ENCODE data around the gene LRFN2.

The LRFN2 gene

DNA sequence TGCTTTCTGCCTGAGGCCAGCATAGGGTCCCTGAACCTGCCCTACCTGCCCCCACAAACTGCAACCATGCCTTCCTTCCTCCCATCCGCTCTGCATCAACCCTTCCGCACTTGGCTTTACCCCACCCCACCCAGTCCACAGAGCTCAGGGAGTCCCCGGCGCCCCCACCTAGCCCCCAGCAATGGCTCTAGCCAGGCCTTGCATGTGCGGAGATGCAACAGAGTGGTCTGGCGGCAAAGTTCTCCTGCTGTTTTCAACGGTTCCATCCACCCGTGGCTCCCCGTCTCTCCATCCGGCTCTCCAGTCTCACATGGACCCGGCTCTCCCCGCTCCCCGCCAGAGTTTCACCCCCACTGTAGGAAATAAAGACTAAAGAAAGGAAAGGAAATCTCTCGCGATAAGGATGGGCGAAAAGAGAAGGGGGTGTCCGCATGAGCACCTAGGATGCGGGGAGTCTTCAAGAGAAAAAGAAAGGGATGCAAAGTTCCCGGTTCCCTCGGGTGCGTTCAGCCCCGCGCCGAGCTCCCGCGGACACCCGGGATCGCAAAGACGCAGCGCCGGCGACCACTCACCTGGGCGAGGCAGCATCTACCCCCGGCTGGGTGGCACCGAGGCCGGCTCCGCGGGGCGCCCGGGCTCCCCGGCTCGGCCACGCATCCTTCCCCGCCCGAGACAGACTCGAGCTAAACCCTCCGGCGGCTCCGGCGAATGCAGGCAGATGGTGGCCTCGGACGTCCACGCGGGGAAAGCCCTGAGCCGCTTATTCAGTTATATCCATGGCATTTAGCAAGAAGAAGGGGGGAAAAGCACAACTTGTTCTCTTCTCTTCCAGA, 579 bp downstream of the LRFN2 start:
- in situ Hi-C loops (cut with HindIII; ENCODE audit: low sequenced_read_pairs): no loop called here

DNA sequence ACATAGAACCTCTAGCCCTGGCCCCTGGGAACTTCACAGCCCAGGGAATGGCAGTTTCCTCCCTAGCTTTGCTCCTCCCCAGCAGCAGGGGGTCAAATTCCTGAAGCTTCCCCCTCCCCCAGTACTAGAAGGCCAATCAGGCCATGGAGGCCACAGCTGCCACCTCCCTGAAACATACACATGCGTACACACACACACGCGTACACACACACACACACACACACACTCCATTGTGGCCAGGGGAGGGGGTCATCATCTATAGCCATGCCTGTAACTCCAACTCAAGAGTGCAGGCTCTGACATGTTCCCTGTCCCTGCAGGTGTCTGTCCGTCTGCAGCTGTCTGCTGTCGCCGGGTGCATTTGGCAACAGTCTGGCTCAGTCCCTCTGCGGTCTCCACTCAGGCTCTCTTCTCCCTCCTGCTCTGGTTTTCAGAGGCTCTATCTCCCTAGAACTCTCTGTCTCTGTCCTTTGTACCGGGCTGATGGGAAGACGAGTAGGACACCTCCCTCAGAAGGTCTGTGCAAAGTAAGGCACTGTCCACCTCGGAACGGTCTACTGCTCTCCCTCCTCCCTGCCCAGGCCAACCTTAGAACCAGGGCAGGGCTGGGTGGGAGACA, 1.4 kb downstream of the LRFN2 start:
- in situ Hi-C loops (cut with HindIII; ENCODE audit: low sequenced_read_pairs): no loop called here

DNA sequence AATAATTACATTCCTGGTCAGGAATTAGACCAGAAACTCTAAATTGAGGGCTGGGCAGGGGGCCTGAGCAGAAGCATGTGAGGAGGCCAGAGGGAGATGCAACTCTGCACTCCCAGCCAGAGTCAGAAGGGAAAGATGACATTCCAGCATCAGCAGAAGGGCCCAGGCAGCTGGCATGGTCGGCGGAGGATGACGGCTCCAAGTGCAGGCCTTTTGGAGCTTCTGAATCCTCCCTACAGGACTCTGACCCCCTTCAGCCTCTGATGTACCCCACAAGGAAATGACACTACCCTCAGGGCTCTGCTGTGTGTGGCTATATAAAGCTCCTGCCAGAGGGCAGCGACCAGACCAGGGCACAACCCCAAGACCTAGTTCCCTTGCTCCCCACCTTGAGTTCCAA, 1.9 kb downstream of the LRFN2 start:
- in situ Hi-C loops (cut with HindIII; ENCODE audit: low sequenced_read_pairs): no loop called here

DNA sequence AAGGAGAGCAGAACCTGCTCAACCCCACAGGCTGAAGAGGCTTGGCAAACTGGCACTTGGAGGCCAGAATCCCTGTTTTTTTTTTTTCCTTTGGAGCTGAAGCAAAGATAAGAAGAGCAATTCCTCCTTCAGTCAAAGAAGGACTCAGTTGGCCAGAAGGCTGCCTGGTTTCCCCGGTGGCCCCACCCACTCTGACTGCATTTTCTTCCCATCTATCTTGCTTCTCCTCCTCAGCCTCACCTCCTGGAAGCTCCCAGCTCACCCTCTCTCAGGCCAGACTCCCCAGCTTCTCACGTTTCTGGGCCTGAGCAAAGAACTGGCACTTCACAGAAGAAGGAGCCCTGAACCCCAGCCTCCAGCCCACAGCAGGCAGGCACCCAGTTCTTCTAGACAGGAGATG, 2.4 kb downstream of the LRFN2 start:
- in situ Hi-C loops (cut with HindIII; ENCODE audit: low sequenced_read_pairs): no loop called here

DNA sequence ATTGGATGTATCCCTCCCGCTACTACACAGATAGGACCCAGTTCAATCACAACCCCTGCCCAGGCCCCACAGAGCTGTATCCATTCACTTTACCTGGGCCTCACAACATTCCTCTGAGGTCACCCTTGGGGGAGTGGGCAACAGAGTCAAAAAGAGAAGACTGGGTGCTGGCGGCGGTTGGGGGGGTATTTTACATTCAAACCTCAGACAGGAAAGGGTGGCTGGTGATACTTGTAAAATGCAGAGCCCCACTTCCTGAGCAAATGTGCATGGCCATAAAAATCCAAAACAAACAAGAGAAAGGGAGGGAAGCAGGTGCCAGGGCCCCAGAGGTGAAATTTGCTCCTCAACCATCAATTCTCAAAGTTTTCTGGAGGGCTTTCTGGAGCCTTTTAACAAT, 3.5 kb downstream of the LRFN2 start:
- in situ Hi-C loops (cut with HindIII; ENCODE audit: low sequenced_read_pairs): no loop called here

DNA sequence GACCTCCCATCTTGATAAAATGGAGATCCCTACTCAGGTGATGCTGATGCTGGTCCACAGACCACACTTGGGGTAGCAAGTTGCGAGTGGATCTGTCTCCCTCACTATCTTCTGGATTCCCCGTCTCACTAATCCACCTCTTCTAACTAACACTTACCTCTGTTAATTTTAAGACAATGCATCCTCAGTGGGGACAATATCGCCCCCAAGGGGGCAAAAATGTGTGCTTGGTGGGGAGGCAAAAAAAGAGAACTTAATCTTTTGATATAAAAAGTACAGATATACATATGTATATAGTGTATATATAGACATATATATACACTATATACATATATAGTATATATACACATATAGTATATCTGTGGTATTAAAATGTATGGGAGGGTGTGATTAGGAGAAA, 4.3 kb downstream of the LRFN2 start:
- in situ Hi-C loops (cut with HindIII; ENCODE audit: low sequenced_read_pairs): no loop called here

DNA sequence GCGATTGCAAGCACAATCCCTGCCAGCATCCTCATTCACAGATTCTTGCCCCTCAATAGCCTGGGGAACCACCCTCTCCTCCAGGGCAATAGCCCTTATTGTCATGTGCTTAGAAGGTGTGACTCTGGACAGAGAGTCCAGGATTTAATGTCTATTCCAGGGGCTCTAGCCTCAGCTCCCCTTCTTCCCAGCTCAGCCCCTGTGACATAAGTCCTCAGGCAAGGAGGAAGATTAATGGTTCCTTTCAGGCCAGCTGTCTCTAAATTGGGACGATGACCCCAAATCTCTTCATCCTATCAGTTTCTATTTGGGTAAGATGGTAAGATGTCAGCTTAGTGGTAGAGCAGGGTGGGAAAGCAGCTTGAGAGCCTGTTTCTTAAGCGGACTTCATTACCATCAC, 8.1 kb downstream of the LRFN2 start:
- in situ Hi-C loops (cut with HindIII; ENCODE audit: low sequenced_read_pairs): no loop called here

DNA sequence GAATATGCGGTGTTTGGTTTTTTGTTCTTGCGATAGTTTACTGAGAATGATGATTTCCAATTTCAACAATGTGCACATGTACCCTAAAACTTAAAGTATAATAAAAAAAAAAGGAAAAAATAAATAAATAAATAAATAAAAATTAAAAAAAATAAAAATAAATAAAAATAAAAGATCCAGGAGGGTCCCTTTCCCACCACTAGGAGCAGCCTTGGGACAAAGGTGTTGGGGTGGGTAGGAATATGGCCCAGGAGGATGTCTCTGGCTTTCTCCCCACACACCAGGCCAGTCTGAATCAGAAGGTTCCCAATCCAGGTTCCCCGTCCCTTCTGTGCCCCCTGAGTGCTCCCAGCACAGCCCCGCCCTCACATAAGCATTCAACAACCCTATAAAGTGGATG, 9.5 kb downstream of the LRFN2 start:
- in situ Hi-C loops (cut with HindIII; ENCODE audit: low sequenced_read_pairs): no loop called here

DNA sequence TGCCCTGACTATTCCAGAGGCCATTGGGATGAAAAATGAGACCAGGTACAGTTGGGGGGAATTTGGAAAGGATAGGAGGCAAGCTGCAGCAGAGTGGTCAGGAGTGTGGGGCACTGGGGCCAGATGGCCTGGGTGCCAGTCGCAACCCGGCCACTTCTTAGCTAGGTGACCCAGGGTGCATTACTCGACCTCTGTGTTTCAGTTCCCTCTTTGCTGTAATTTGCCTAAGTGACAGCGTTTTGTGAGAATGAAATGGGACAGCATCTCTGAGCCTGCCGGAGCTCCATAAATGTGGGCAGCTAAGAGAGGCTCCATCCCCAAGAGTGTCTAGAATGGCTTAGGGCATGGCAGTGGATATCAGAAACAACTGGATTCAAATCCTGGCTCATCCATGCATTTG, 13.9 kb downstream of the LRFN2 start:
- in situ Hi-C loops (cut with HindIII; ENCODE audit: low sequenced_read_pairs): loop anchor here (5.0 kb wide), 1 partner anchor 36 kb away; no protein-coding TSS in a partner anchor

DNA sequence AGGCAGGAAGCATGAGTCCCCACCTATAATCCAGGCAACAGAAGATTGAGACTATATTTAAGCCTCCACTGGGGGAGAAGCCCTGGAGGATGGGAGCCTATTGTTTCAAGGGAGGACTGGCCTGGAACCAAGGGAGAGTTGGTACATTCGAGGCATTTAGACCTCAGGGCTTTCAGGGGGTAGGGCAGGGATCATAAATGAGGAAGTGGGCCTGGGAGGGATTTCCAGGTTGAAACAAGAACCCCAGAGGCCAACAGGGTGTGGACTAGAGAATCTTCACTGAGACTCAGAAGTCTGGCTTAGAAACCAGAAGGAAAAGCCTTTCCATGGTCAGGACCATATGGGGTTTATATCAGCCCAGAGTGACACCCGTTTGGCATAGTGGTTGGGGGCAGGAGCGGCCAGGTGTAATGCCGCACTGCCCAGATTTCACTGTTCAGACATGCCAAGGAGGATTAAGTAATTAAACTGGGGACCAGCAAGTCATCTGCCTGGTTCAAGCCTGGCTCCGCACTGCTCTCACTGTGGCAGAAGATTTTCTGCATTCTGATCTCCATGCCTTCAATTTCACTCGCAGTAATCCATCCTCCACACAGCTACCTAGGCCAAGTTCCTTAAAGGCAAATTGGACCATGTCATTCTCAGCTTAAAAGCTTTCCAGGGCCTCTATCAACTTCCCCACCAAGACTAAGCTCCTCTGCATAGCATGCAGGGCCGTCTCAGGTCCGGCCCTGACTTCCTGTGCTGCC, 17.8 kb downstream of the LRFN2 start:
- in situ Hi-C loops (cut with HindIII; ENCODE audit: low sequenced_read_pairs): no loop called here

DNA sequence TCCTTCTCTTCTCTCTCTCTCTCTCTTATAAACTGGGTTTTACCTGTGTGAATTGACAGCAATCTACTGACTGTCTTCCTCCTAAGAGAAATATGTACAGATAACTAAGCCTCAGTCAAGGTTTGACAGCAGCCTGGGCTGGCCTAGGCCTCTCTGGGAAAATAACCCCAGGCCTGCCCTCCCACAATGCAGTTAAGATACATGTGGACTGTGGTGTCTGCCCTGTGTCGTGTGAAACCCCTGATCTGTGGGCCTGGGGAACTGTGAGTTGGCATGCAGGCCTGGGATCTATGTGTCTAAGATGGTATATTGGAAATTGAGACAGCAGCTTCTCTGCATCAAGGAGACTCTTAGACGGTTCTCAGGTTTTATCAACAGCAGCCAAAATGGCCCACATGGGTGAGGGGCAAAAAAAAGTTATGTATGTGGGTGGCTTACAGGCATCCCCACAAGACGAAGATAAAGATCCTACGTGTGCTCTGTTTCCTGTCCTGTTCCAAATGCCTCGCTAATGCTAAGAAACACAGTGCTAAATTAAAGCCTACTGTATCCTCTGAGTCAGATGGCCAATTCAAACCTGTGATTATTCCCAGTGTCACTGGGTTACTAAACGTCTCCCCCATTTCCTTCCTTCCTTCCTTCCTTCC, 19.0 kb downstream of the LRFN2 start:
- in situ Hi-C loops (cut with HindIII; ENCODE audit: low sequenced_read_pairs): no loop called here

DNA sequence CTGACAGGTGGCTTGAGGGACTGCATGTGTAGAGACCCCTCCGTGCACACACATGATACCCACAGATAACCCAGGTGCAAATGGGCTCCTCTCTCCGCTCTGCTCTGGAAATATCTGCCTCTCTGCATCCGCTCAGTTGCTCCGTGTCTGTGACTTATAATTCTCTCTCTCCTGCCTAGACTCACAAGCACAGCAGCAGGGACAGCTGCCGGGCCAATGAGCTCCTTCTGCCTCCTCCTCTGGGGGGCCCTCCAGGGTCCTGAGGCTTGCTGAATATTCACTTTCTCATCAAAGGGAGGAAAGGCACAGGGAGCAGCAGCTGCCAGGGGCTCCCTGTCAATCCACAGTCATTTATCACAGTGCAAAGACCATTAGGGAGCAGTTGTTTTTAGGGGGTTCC, 24.1 kb downstream of the LRFN2 start:
- in situ Hi-C loops (cut with HindIII; ENCODE audit: low sequenced_read_pairs): no loop called here

DNA sequence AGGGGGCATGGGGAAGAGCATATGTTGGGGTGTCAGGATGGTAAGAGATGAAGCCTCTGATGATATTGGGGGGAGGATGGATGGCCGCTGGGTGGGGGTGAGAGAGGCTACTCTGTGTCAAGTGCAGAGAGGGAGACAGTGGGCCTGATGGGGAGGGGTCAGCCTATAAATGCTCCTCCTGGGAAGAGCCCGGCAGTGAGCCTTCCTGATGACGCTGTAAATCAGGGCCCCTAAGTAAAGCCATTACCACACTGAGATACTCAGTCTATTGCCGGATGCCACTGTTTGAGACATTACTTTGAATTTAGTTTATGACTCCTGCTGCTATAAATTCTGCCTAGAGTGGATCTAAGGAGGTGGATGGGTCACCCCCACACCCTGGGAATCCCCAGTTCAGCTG, 28.1 kb downstream of the LRFN2 start:
- in situ Hi-C loops (cut with HindIII; ENCODE audit: low sequenced_read_pairs): no loop called here

DNA sequence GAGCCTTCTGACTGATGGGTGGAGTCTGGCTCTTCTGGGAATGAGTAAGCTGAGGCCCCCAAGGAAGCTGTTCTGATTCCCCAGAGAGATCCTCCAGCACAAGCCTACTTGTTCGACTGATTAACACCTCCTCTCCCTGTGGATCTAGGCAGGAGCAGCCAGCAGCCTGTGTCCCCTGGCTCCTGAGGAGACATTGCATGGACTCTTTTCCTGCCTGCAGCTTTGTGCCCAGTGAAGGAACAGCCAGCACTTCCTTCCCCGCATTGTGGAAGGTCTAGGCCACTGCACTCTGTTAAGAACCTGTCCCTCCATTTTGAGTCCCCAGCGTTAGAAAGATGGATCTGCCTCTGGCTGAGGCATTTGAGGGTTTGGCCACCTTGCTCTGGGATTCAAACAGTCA, 29.1 kb downstream of the LRFN2 start:
- in situ Hi-C loops (cut with HindIII; ENCODE audit: low sequenced_read_pairs): no loop called here

DNA sequence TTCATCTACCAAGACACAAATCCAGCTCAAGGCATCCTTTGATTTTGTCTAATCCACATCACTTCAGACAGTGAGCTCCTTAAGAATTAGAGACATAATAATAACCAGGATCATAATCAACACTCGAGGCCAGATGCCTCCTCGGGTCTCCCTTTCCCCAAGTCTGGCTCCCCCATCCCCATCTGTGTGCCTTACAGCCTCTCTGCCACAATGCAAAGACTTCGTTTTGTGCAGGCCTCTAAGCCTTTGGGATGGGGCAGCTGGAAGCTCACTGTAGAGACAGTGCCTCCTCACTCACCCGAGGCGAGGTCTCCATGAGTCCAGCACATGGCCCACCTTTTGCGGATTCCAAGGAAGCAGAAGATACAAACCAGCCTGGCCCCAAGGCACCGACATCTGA, 30.3 kb downstream of the LRFN2 start:
- in situ Hi-C loops (cut with HindIII; ENCODE audit: low sequenced_read_pairs): no loop called here

DNA sequence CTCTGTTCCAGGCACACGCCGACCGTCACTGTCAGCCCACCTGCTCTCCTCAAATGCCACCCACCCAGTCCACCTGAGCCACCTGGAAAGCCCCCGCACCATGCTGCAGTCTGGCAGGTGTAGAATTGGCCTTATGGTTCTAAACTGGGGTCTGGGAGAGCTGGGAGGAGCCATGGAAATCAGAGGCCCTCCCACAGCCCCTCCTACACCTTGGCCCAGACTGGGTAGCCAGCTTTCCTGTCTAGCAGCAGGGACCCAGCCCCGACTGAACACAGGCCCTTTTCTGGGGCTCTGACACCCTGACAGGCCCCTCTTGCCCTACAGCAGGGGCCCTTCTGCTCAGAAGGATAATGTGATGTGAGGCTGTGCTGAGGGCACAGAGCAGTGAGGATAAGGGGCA, 31.1 kb downstream of the LRFN2 start:
- in situ Hi-C loops (cut with HindIII; ENCODE audit: low sequenced_read_pairs): no loop called here

DNA sequence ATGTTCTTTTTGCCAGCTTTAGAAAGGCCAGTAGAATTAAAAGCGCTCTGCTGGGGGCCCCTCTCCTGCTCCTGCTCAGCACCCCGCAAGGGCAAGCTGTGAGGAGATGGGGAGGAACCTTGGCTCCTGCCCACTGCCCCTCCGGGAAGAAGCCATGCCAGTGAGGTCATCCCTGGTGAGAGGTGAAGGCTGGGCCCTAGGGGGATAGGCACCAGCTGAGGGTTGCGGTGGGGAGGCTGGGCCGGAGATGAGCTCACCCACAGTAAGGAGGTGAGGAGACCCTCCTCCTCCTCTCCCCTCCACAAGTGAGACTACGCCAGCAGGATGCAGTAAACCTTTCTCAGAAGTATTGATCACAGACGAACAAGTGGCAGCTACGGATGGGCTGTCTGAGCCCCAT, 32.1 kb downstream of the LRFN2 start:
- in situ Hi-C loops (cut with HindIII; ENCODE audit: low sequenced_read_pairs): no loop called here

DNA sequence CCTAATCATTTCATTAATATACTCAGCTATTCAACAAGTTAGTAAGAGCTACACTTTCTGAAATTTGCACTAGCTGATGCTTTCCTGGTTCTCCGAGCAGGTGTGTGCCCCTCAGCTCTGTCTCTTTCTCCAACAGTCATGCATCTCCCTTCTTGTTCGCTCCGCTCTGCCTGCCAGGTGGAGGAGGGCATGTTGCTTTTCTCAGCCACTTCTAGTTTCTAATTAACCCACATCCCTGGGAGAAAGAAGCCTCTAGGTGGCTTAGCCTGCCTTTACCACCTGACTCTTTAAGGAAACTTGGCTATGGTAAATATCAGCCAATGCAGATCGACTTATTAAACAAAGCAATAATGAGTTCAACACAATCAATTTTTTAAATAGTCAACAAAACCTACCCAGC, 34.2 kb downstream of the LRFN2 start:
- in situ Hi-C loops (cut with HindIII; ENCODE audit: low sequenced_read_pairs): no loop called here

DNA sequence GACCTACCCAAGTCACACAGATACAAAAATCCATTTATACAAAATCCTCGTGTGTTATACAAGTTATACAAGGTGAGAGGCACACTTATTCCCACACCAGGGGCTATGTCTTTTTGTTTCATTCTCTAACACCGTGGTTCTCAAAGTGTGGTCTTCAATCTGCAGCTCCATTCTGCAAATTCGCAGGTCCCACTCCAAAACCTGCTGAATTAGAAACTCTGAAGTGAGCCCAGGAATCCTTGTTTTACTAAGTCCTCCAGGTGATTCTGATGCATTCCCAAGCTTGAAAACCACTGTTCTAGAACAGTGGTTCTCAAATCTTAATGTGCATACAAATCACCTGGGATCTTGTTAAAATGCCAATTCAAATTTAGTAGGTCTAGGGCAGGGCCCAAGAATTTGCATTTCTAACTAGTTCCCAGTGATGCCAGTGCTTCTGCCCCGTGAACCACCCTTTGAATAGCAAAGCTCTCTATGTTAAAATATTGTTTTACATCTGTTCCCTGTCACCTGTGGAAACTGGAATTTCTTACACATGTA, 35.1 kb downstream of the LRFN2 start:
- in situ Hi-C loops (cut with HindIII; ENCODE audit: low sequenced_read_pairs): no loop called here

DNA sequence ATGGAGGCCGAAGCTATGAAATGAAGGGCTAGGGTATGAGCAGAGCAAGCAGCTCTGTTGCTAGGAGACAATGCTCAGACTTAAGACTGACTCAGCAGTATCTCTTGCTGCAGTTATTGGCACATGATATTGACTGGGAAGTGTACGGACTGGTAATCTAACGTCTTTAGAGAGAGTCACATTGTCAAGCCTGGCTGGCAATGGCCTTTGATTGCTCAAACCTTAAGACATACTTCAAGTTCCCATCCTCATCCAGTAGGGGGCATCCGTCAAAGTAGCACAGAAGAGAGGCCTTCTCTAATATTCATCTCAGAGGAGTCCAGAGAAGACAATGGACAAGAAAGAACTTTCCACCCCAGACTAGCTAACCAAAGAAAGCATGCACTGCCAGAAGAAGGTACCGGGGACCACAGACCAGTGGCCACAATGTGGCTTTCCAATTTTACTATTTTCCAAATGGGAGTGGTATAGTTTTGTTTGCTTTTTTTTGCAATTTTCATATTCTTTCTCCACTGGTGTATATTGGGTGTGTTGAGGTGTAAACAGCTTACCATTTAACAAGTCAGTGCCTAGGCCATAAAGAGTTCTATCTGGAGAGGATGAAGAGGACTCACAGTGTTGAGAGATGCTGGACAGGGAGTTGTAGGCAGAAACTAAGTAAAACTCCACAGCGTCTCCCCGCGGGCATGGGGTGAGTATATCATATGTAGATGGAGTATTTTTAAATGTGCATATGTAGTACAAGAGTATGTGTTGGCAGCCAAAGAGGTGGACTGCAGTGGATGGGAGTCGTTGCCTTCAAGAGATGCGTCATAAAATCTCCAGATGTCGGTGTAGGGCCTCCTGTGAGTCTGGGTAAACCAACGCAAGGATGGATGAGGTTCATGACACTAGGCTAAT, 36.7 kb downstream of the LRFN2 start:
- in situ Hi-C loops (cut with HindIII; ENCODE audit: low sequenced_read_pairs): no loop called here

All from DLD1 (cell line).